GM18909 (cell line): Measurements from ENCODE around the gene NBEA.

Experiments
- ATAC-seq: cut with Tn5 transposase; IDR thresholded peaks from one replicate; pipeline ENCODE4 v1.9.1; 2021; ENCODE audit warnings: mild to moderate bottlenecking; ENCODE audit not compliant: unreplicated experiment, poor library complexity

Gene NBEA

DNA sequence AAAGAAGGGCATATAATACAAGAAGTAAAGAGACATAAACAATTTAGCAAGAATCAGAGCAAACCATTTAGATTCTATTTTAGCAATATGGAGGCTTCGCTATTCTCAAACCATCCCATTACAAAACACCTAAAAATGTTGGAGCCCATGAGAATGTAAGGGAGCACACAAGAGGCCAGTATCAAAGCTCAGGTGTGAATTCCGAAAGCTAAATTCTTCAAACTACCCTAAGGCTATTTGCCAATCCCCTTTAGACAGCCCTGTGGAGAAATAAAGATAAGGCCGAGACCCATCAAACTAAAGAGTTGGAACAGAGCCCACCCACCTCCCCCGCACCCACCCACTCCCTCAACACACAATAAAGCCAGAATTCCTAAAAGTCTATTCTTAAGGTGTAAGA, 745.3 kb downstream of the NBEA start:
- ATAC-seq, result no peak

DNA sequence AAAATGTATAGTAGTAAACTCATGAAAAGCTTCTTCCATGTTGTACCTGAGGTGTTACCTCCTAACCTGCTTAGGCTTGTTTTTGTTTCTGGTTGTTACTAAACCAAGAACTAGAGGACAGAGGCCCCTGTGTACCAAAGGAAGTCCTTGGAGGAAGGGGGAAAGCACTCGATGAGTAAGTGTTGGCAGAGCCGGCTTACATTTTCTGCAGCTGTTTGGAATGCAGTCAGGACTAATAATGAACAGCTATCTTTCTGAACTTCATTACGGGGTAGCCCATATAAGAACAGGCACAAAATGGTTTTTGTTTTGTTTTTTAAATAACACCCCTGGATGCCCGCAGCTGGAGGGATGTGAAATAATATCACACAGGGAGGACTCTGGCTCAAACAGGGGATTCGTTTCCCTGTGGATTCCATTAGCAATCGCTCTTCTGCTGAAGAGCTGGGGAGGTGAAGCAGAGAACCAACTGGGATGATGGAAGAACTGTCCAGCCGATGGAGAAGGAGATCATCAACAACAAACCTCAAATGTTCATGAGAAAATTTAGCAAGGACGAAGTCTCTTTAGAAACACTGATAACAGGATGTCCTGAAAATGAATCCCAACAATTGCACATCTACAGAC, 748.6 kb downstream of the NBEA start:
- no peak for ATAC-seq

DNA sequence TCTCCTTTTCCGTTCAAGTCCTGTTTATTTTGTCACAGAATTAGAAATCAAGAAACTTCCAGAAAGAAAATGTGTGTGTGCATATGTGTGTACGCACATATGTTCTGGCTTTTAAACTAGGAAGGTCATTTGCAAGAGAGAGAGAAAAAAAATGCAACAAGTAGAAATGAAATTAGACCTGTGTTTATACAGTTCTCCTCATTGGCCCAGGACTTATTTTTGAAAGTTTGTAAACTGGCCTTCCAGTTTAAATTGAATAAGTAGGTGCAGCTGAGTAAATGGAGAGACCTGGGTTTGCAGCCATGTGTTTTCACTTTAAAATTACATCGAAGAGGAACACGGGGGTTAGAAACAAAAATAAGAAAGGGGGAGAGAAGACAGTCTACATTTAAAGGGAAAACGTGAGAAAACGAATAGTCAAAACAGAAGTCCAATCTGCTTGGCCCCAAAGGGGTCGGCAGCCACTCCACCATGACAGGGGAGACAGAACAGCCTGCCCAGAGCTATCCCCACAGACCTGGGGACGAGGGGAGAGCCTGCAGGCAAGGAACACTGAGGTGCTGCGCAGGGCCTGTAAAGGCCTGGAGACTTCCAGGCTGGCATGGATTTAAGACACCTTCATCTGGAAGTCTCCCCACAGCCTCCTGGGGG, 751.2 kb downstream of the NBEA start:
- no peak for ATAC-seq

DNA sequence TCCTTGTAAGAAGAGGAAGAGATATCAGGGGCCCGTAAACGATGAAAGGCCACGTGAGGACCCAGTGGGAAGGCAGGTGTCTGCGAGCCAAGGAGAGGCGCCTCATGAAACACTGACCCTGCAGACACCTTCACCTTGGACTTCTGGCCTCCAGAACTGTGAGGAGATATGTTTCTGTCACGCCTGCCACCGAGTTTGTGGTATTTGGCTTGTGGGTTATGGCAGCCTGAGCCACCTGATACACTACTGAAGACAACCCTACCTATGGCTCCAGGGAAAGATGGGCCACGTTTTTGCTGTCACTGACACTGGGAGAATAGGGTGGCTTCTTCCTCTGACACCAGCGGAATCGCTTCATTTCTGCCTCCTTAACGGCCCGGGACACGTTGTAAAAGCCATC, 752.0 kb downstream of the NBEA start:
- no peak for ATAC-seq

DNA sequence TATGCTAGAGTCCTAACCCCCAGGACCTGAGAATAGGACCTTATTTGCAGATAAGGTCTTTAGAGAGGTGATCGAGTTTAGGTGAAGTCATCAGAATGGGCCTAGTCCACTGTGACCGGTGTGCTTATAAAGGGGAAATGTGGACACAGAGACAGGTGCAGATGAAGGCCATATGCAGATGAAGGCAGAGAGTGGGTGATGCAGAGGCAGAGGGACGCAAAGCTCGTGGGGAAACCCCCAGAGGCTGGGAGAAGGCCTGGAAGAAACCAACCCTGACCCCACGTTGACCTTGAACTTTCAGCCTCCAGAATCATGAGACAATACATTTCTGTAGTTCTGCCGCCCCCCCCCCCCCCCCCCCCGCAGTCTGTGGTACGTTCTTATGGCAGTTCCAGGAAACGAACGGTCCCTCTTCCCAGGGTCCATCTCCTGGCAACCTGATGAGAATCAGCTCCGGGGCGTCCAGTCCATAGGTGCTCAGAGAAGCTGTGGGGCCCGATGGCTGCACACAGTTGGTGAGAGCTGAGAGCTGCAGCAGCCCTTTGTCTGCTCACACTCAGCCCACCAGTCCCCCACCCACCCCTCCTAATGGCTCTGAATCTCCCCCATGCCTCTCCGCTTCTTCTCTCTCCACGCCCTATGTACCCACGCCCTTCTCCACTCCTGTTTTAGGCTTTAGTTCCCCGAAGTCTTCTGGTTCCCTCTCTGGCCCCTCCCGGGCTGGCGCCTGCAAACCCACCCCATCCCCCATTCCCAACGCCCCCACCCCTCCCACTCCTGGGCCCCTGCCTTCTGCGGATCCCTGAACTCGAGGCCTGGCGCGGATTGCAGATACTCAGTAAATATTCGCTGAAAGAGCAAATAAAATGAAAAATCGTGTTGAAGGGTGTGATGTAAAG, 752.7 kb downstream of the NBEA start:
- no peak for ATAC-seq

DNA sequence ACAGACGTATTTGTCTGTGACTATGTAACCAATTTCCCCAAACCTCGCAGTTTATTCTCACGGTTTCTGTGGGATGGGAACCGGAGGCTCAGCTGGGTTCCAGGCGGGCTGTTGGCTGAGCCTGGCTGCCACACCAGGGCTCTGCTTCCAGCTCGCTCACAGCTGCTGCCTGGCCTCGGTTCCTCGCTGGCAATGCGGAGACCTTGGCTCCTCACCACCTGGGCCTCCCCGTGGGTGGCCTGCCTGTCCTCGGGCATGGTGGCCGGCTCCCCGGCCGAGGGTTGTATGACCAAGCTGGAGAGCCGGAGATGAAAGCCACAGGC, 753.3 kb downstream of the NBEA start:
- ATAC-seq, result no peak

DNA sequence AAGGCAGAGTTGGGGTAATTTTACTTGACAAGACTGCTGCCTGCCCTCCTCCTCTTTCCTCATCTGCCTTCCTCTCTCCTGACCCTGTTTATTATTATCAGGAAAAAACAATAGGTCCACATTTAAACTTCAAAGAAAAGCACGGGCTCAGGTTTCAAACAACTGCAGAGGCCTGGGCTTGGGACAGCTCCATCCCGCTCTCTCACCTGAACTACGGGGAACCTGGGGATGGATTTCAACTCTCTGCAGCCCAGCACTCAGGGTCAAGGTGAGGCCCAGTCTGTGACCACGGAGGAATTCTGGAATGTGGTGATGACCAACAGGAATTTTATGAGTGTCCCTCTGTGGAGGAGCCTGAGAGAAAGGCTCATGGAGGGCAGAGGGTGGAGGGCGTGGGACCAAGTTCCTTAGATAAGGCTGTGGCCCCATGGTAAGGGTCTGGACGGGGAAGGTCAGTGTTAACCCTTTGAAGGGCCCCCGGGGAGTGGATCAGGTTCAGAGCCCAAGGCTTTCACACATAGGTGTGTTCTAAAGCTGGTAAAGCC, 755.2 kb downstream of the NBEA start:
- ATAC-seq, result no peak

DNA sequence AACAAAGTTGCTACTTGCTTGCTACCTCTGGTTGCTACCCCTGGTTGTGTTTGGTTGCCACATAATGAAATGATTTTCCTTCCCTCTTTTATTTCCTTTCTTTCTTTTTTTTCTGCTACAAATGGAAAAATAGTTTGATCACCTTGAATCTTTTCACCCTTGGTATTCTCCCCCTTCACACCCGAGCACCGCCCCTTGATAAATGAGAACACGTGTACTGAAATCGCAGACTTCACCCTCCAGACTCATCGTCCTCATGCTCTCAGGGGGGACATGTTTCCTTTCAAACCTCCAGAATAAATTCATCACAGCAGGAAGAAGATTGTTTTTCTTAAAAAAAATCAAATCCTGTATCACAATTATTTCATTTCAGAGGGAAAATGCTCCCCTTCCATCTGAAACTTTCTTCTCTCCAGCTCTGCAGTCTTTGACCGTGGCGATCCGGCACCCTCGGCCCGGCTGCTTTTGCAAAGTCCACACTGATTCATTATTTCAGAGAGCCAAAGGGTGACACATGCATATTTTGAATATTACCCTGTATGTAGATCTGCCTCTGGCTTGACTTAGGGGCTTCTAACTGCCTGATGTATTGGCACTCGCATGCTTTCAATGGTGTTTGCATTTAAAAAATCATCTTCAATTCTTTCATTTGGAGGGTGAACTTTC, 757.0 kb downstream of the NBEA start:
- ATAC-seq, result no peak

DNA sequence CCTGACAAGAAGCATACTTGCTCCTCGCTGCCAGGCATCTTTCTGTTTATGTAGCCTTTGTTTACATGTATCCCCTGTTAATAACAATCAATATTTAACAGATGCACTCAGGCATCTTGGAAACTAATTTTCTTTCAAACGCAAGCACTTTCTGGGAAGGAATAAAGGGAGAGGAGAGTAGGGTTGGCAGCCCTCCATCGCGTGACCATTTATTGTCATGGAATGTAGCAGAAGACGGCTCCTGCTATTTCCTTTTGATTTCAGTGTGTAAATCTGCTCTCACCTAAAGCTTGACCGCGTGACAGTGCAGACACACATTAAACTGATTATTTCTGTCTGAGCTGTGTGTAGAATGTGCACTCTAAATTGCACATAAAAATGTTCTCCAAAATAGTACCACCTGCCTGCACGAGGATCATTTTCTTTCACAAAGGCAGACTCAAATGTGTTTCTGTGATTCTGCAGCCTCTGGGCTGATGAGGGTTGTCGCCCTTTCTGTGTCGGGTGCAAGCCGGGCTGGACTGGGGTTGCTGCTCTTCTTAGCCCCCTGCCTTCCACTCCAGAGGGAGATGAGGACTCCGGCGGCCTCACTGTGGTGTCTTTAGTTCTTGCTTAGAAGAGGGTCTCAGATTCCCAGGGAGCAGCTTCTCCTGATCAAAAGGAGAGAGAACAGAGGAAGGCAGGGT, 757.9 kb downstream of the NBEA start:
- ATAC-seq, result no peak

DNA sequence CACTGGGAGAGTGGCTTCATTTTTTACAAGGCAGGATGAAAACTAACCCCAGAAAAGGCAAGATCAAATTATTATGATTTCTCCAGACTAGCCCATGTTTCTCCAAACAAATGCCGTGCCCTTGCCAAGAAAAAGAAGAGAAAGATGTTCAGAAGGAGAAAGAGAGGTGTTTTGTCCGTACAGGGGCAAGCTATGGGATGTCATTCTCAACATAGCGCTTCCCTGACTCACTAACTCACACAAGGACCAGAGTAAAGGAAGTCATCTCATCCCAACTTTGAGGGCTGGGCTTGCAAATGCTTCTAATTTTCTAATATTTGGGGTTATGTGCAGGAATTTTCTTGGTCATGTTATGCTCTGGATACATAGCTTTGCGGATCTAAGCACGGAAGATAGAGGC, 758.6 kb downstream of the NBEA start:
- no peak for ATAC-seq

DNA sequence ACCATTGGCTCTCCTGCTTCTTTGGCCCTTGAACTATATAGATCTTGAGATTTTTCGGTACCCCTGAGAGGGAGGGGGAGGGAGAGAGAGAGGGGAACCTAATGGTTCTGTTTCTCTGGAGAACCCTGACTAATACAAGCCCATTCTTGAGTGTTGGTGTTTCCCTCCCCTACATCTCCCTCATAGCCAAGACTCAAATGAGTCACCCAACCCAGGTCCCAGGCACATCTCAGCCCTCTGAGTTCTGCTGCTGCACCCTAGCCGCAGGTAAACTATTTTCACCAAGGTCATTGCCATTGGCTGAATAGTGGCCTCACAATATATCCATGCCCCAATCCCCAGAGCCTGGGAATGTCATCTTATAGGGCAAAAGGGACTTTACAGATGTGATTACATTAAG, 760.2 kb downstream of the NBEA start:
- no peak for ATAC-seq

DNA sequence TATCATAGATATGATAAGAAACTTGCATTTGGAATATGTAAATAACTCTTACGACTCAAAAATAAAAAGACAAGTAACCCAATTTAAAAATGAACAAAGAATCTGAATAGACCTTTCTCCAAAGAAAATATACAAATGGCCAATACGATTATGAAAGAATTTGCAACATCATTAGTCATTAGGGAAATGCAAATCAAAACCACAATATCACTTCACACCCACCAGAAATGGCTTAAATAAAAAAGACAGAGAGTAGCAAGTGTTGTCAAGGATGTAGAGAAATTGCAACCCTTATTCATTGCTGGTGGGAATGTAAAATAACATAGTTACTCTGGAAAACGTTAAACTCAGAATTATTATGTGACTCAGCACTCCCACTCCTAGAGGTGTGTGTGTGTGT, 761.0 kb downstream of the NBEA start:
- no peak for ATAC-seq

DNA sequence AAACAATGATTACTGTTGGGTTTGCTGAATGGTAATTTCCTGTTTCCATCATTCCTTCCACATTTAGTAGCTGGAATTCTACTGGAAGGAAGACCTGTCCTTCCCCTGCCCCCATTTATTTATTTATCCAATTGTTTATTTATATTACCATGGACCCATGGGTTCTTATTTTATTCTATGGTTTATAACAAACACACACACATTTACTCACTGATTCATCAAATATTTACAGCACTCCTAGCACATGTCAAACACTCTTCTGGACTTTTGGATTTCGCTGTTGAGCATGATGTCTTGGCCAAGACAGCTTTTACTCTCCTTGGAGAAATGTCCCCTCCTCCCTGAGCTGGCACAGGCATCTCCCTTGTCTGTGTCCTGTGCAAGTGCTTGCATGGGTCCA, 762.3 kb downstream of the NBEA start:
- no peak for ATAC-seq

DNA sequence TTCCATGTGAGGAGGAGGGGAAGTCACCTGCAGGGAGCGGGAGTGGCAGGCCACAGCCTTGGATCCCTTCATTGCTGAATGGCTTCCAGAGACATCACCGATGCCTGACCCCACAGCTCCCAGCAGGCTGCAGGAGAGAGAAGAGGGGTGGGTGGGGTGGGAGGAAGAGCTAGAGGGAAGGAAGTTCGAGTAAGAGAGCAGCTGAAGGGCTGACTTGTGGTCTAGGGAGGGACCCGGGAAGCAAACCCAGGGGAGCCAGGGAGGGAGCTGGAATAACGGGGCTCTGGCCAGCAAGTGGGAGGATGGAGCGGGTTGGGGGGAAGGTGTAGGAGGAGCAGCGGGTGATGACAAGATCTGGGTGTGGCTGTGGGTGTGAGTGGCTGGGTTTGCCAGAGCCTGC, 764.2 kb downstream of the NBEA start:
- ATAC-seq, result no peak

DNA sequence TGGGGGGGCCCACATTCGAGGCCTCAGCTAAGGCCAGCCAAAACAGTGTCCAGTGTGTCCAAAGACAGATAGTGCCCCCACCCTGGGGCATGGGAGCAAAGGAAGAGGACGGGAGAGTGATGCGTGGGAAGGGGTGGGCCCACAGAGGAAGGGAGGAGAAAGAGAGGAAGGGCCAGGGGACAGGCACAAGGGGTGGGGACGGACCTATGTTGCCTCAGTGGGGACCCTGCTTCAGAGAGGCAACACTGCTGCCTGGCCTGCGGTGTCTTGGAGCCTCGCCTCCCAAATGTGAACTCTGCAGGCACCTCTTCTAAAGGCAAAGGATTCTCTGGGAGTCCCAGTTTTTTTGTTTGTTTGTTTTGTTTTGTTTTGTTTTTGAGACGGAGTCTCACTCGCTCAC, 764.7 kb downstream of the NBEA start:
- ATAC-seq, result no peak

DNA sequence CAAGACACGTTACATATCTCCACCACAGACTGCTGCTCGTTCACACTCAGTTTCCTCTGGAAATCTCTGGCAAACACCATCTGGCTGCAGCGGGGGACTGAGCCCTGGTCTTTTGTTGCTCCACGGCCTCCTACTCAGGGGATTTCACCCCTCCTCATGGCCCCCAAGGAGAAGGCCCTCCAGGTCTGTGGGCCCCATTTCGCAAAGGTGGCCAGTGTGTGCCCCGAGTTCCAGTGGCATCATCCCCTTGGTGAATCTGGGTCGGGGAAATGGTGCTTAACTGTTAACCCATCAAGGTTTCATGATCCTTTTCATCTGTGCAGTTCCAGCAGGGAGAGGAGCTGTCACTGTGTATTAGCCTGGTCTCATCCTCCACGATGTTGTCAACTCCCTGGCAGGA, 769.8 kb downstream of the NBEA start:
- ATAC-seq, result no peak

DNA sequence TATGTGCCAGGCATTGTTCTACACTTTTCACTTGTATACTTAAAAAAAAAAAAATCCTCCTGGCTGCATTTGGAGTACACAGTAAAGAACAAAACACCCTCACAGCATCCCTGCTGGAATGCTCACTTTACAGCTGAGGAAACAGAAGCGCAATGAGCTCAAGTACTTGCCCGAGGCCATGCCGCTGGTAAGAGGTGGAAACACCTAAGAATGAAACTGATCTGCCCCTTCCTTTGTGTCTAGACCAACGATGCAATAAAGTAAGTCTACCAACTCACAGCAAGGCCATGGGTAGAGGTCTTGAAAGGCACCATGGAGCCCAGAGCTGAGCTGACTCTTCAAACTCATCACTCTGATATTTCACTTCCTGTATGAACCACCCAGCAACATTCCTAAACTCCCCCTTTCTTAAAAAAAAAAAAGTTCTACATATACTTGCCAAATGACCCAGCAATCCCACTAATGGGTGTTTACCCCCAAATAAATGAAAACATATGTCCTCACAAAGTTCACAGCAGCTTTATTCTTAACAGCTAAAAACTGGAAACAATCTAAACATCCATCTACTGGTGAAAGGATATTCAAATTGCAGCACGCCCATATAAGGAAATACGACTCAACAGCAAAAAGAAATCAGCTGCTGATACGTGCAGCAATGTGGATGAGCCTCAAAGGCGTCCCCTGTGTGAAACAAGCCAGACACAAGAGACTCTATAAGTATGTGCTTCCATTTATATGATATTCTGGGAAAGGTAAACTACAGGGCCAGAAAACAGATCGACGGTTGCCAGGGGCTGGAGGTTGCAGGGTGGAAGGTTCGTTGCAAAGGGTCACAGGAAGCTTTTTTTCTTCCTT, 771.1 kb downstream of the NBEA start:
- no peak for ATAC-seq

DNA sequence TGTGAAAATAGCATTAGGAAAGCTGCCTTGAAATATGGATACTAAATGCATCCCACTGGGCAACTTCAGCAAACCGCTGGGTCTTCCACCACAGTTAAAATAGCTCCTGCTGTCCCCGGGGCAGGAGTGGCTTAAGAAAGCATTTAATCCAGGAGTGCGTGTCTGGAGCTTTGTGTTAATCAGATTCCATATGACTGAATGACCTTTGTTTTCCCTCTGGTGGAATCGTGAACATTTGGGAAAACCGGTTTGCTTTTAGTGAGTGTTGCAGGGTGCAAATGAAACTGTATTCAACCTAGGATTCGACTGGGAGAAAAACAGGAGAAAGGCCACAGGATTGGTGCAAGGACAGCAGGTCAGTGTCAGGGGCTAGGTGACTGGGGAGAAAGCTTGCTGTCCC, 772.1 kb downstream of the NBEA start:
- no peak for ATAC-seq

DNA sequence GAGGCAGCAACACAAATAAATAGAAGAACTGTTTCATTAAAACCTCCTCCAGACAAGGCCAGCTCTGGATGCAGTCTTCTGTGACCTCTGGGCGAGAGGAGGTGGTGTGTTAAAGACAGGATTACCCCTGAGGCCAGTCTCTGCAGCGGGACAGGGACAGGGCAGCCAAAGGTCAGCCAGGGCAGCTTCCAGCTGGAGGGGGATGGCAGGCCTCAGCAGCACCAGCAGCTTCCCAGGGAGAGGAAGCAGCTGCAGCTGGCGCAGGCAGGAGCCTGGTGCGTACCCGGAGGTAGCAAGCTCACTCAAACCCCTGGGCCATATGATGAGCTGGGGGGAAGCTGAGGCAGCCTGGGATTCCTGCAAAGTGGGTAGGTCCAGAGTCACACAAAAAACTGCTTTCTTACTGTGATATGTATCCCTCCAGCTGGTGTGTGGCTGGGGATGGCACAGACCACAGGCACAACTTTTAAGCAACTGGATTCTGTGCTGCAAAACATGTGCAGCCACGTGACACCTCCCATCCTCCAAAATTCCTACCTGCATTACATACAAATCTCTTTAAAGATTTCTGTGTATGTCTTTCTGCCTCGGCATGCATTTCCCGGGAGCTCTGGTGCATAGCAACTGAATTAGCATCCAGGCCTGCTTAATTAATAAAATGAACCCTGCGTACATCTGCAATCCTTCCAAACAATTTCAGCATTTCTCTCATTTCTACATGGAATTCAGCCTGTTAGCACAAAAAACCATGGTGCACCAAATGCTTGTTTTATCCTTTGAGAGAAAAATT, 772.7 kb downstream of the NBEA start:
- no peak for ATAC-seq
